ENCODE measurements around the gene BBOX1. TPM values are rescaled to one million over a fixed set of nuclear protein-coding genes. Genes with fewer than 3 reads are reported as not detected.

BBOX1 gene
- total and polyA plus RNA-seq, 9 donors = 0.04 to 2.3 (median 0.52) TPM; not detected in 3

GRCh38 chr11:27024865-27025264 lies 15.8 kb upstream of the BBOX1 start:
- H3K4me3 ChIP-seq = no peak overlapping the region
- H3K27ac ChIP-seq = no peak overlapping the region
- H3K36me3 ChIP-seq = no peaks in the 10 kb centered on the region
- H3K9me3 ChIP-seq = no peaks in the 10 kb centered on the region
- no peaks in the 10 kb centered on the region for H3K4me1 ChIP-seq (ENCODE audit: insufficient read depth)
- DNase-seq = no peak
- no peaks in the 10 kb centered on the region for H3K27me3 ChIP-seq
- intact Hi-C loops (cut with DNase I) = no loop called here
- TF ChIP-seq CTCF (IDR thresholded peaks at IDR 0.05) (no peak), EP300 (IDR thresholded peaks at IDR 0.05) (no peak), POLR2A (IDR thresholded peaks at IDR 0.05) (no peak)
- WGBS, 3 donors = 91 to 94% (median 92%) methylated on average over 3 of the region's 3 CpGs

DNA sequence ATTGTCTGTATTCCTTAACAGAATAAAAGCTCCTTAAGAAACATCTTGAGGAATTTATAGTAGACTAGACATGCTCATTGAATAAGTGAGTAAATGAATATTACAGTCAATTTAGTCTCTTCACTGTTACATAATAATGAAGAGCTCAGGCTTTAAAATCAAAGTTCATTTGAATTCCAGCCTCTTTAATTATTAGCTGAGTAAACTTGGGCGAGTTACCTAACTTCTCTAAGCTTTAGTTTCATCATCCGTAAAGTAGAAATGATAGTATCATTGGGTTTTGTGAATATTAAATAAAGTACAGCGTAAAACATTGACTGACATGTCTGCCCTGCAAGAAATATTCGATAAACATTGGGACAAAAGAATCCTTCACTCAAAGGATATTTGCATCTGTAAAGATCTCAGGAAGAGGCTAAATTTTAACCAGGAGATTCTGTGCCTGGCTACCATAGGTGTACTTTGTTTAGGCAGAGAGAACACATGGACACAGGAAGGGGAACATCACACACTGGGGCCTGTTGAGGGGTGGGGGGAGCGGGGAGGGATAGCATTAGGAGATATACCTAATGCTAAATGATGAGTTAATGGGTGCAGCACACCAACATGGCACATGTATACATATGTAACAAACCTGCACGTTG lies 15.2 kb upstream of the BBOX1 start:
- TF ChIP-seq EP300 (IDR thresholded peaks at IDR 0.05) (no peak), CTCF (IDR thresholded peaks at IDR 0.05) (no peak), POLR2A (IDR thresholded peaks at IDR 0.05) (no peak)
- Histone ChIP-seq H3K9me3 (no peaks in the 10 kb centered on the region), H3K27me3 (no peaks in the 10 kb centered on the region), H3K36me3 (no peaks in the 10 kb centered on the region), H3K4me1 (ENCODE audit: insufficient read depth) (no peaks in the 10 kb centered on the region), H3K27ac (no peak overlapping the region), H3K4me3 (no peak overlapping the region)
- DNase-seq = no peak
- WGBS, 3 donors = 89 to 90% (median 89%) methylated on average over 6 of the region's 6 CpGs
- intact Hi-C loops (cut with DNase I) = no loop called here

DNA sequence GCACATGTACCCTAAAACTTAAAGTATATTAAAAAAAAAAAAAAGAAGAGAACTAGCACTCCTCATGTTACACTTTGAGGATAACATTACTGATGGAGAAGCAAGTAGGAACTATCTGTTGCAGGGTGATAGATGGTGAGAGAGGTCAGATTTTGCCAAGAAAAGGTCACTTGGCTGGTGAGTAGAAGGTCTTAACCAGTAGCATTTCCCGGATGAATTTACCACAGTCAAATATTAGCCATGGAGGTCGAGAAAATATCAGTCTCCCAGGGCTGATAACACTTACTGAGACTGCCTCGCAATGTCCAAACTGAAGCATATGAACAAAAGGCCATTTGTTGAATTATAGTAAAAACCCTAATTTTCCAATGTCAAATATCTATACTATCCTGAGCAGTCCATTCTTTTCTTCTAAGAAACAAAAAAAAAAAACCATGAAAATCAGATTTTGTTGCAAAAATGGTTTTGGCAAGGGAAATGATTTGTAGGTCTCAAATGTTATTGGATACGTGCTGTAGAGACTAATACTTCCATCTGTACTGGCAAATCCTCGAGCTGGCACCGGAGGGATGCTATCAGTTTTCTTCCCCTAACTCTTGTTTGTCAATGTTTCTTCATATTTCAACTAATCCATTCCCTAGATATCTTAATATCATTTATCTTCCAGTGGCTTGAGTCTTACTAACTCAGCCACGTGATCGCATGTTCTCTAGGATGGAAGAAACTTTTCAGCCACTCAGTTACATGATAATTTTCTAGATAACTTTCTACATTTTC lies 14.5 kb upstream of the BBOX1 start:
- Histone ChIP-seq H3K9me3 (no peaks in the 10 kb centered on the region), H3K4me3 (no peak overlapping the region), H3K27ac (no peak overlapping the region), H3K27me3 (no peaks in the 10 kb centered on the region), H3K36me3 (no peaks in the 10 kb centered on the region), H3K4me1 (ENCODE audit: insufficient read depth) (no peaks in the 10 kb centered on the region)
- 88 to 93% (median 92%) methylated on average over 8 of the region's 8 CpGs for WGBS, 3 donors
- intact Hi-C loops (cut with DNase I) = no loop called here
- no peak for TF ChIP-seq POLR2A (IDR thresholded peaks at IDR 0.05)
- TF ChIP-seq CTCF (IDR thresholded peaks at IDR 0.05) = no peak
- TF ChIP-seq EP300 (IDR thresholded peaks at IDR 0.05) = no peak
- no peak for DNase-seq

DNA sequence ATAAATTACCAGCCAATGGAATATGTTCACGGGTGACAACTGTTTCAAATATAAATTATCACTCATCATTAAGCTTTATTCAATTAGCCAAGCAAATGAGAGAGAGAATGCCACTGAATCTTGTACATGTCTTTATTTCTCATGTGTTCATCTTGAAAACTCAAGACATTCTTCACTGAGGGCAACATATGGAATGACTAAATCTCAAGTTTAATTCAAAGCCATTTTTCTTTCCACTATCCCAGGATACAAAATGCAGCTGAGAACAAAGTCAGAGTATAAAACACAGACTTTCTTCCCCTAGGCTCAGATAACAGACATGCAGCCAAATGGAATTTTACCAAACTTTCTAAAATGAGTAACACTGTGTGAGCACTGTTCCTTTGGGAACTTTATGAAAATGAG lies 12.1 kb upstream of the BBOX1 start:
- H3K4me3 ChIP-seq = no peak overlapping the region
- TF ChIP-seq CTCF (IDR thresholded peaks at IDR 0.05) (no peak), EP300 (IDR thresholded peaks at IDR 0.05) (no peak), POLR2A (IDR thresholded peaks at IDR 0.05) (no peak)
- intact Hi-C loops (cut with DNase I) = no loop called here
- H3K9me3 ChIP-seq = no peaks in the 10 kb centered on the region
- no peaks in the 10 kb centered on the region for H3K36me3 ChIP-seq
- no peaks in the 10 kb centered on the region for H3K4me1 ChIP-seq (ENCODE audit: insufficient read depth)
- WGBS, 3 donors = 24 to 36% (median 27%) methylated on average over 1 of the region's 1 CpG
- no peaks in the 10 kb centered on the region for H3K27me3 ChIP-seq
- H3K27ac ChIP-seq = no peak overlapping the region
- no peak for DNase-seq
